GM12878 (cell line): ENCODE measurements around the gene ORMDL1.

ENCODE experiments used
- CHD1 ChIP-seq: IDR thresholded peaks from 2 replicates; pipeline ENCODE4 v1.6.1; 2012; ENCODE audit warnings: low read depth, low read length, improper control_type of control experiment
- CTCF ChIP-seq, 3 experiments: IDR thresholded peaks in 2 of 3; conservative IDR thresholded peaks in 1 of 3; 2 replicates each; pipeline ENCODE4 v1.5.1; 2011; ENCODE audit warnings: low read depth in 3 of 3, low read length in 3 of 3, mild to moderate bottlenecking in 3 of 3, control low read depth in 2 of 3, moderate library complexity in 2 of 3, inconsistent platforms in 1 of 3, mixed read lengths in 1 of 3; ENCODE audit not compliant: control insufficient read depth in 2 of 3, insufficient read depth in 1 of 3; ENCODE audit errors: extremely low read depth in 1 of 3
- EP300 ChIP-seq, 2 experiments: fragments of 150-350 bp in 1 of 2; IDR thresholded peaks; 2 replicates each; pipeline ENCODE4 v1.6.1; 2011 to 2012; ENCODE audit warnings: low read depth in 2 of 2, low read length in 2 of 2, borderline replicate concordance in 1 of 2, improper control_type of control experiment in 1 of 2, inconsistent platforms in 1 of 2; ENCODE audit not compliant: control insufficient read depth in 1 of 2
- EZH2 ChIP-seq: IDR thresholded peaks from 2 replicates; pipeline ENCODE4 v1.6.1; 2012; ENCODE audit warnings: low read depth, mild to moderate bottlenecking, control low read depth, inconsistent platforms, low read length, borderline replicate concordance; ENCODE audit not compliant: control insufficient read depth
- KDM1A ChIP-seq: fragments of 200-600 bp; sonication (generic); IDR thresholded peaks from 2 replicates; pipeline ENCODE4 v1.6.1; 2016; ENCODE audit warnings: borderline replicate concordance
- MEF2B ChIP-seq: fragments of 450-650 bp; IDR thresholded peaks from 2 replicates; pipeline ENCODE4 v1.6.1; 2018; ENCODE audit warnings: mild to moderate bottlenecking, moderate library complexity; ENCODE audit not compliant: partially characterized antibody, poor library complexity, severe bottlenecking
- MYC ChIP-seq: IDR thresholded peaks from 2 replicates; pipeline ENCODE4 v1.6.1; 2011; ENCODE audit warnings: mild to moderate bottlenecking, low read length, moderate library complexity, inconsistent platforms; ENCODE audit not compliant: insufficient read depth, insufficient replicate concordance, insufficient read length, severe bottlenecking
- PBX3 ChIP-seq: IDR thresholded peaks from 2 replicates; pipeline ENCODE4 v1.6.1; 2011; ENCODE audit warnings: mild to moderate bottlenecking, low read depth, low read length, moderate library complexity; ENCODE audit not compliant: insufficient replicate concordance
- POLR2A ChIP-seq: IDR thresholded peaks from 2 replicates; pipeline ENCODE4 v1.6.1; 2011; ENCODE audit warnings: low read depth, mild to moderate bottlenecking, low read length
- REST ChIP-seq: IDR thresholded peaks from 2 replicates; pipeline ENCODE4 v1.6.1; 2012; ENCODE audit warnings: mild to moderate bottlenecking, low read depth, low read length
- SRF ChIP-seq, 2 experiments: IDR thresholded peaks; 2 replicates each; pipeline ENCODE4 v1.6.1; 2011; ENCODE audit warnings: low read depth in 2 of 2, low read length in 2 of 2, mild to moderate bottlenecking in 1 of 2, moderate library complexity in 1 of 2
- TBL1XR1 ChIP-seq: IDR thresholded peaks from 2 replicates; pipeline ENCODE4 v1.6.1; 2012; ENCODE audit warnings: low read depth, low read length, improper control_type of control experiment
- ZBTB40 ChIP-seq: fragments of 450-650 bp; IDR thresholded peaks from 2 replicates; pipeline ENCODE4 v1.6.1; 2016; ENCODE audit warnings: mild to moderate bottlenecking, moderate library complexity, borderline replicate concordance
- TF ChIP-seq, protein P1 (sequence below): IDR thresholded peaks from 2 replicates; pipeline ENCODE4 v1.6.1; 2012; ENCODE audit warnings: low read depth, low read length, improper control_type of control experiment

- TF ChIP-seq ZBTB40 (no peak), TBL1XR1 (no peak), MEF2B (no peak), CTCF (IDR thresholded peaks at IDR 0.05 in 2 of 3, conservative IDR thresholded peaks at IDR 0.05 in 1 of 3; ENCODE audit: control insufficient read depth in 2 of 3, extremely low read depth in 1 of 3, insufficient read depth in 1 of 3, low read depth in 3 of 3, low read length in 3 of 3) (no peak), REST (no peak), EZH2 (no peak), SRF (IDR thresholded peaks at IDR 0.05; ENCODE audit: low read depth in 2 of 2, low read length in 2 of 2) (no peak), KDM1A (no peak), MYC (no peak), POLR2A (no peak), PBX3 (no peak), EP300 (IDR thresholded peaks at IDR 0.05; ENCODE audit: borderline replicate concordance in 1 of 2, control insufficient read depth in 1 of 2, low read depth in 2 of 2, low read length in 2 of 2) (no peak), CHD1 (no peak)
- TF ChIP-seq, protein P1, sequence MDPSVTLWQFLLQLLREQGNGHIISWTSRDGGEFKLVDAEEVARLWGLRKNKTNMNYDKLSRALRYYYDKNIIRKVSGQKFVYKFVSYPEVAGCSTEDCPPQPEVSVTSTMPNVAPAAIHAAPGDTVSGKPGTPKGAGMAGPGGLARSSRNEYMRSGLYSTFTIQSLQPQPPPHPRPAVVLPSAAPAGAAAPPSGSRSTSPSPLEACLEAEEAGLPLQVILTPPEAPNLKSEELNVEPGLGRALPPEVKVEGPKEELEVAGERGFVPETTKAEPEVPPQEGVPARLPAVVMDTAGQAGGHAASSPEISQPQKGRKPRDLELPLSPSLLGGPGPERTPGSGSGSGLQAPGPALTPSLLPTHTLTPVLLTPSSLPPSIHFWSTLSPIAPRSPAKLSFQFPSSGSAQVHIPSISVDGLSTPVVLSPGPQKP, result no peak
Observed at GRCh38 chr2:189803431-189803830, 19.3 kb upstream of the ORMDL1 start.
